ENCODE data around the gene UCN3.

GRCh38 chr10:5396556-5397300, 32.0 kb downstream of the UCN3 start:
- TF ChIP-seq EZH2phosphoT487 (IDR thresholded peaks at IDR 0.05; ENCODE audit: insufficient read depth, low read depth): no peak
- no peak for TF ChIP-seq EZH2 (IDR thresholded peaks at IDR 0.05; ENCODE audit: insufficient read depth, poor library complexity, severe bottlenecking)

Data from GM23248 (cell line).